OCI-LY1 (cell line): Measurements from ENCODE around the gene PTPRN2.

Source experiments
- H2AFZ ChIP-seq: fragments of 200-600 bp; sonication (generic), shearing (Covaris generic); 2 replicates; pipeline ENCODE4 v1.6.0; 2014; ENCODE audit warnings: antibody characterized with exemption, mild to moderate bottlenecking, low read length
- H3F3A ChIP-seq: fragments of 200-600 bp; sonication (generic), shearing (Covaris generic); 2 replicates; pipeline ENCODE4 v1.6.0; 2014; ENCODE audit warnings: mild to moderate bottlenecking, antibody characterized with exemption, low read length, moderate library complexity; ENCODE audit not compliant: insufficient read depth
- H3K27ac ChIP-seq: fragments of 200-600 bp; sonication (generic); 2 replicates; pipeline ENCODE4 v1.5.1; 2014; ENCODE audit warnings: low read length, mixed run types, mild to moderate bottlenecking, low read depth; ENCODE audit not compliant: poor library complexity, severe bottlenecking
- H3K27me3 ChIP-seq: fragments of 200-600 bp; sonication (generic); 2 replicates; pipeline ENCODE4 v1.6.0; 2014; ENCODE audit warnings: antibody characterized with exemption, mild to moderate bottlenecking, low read length, moderate library complexity; ENCODE audit not compliant: insufficient read depth
- H3K36me3 ChIP-seq: fragments of 200-600 bp; sonication (generic); 2 replicates; pipeline ENCODE4 v1.6.1; 2014; ENCODE audit warnings: mild to moderate bottlenecking, antibody characterized with exemption, low read length, moderate library complexity, mixed read lengths; ENCODE audit not compliant: insufficient read depth
- H3K4me1 ChIP-seq: fragments of 200-600 bp; sonication (generic); 2 replicates; pipeline ENCODE4 v1.5.1; 2014; ENCODE audit warnings: mild to moderate bottlenecking, low read length, moderate library complexity; ENCODE audit not compliant: insufficient read depth, severe bottlenecking
- H3K4me2 ChIP-seq: fragments of 200-600 bp; sonication (generic), shearing (Covaris generic); 2 replicates; pipeline ENCODE4 v1.6.1; 2014; ENCODE audit warnings: low read length
- H3K4me3 ChIP-seq: fragments of 200-600 bp; sonication (generic); 2 replicates; pipeline ENCODE4 v1.5.1; 2014; ENCODE audit warnings: low read length, low read depth, mild to moderate bottlenecking, mixed read lengths; ENCODE audit not compliant: poor library complexity, severe bottlenecking
- H3K79me2 ChIP-seq: fragments of 200-600 bp; shearing (Covaris generic); 2 replicates; pipeline ENCODE4 v1.6.1; 2016; ENCODE audit warnings: mixed run types, low read length, mixed read lengths; ENCODE audit not compliant: insufficient read depth
- H3K9ac ChIP-seq: fragments of 200-600 bp; sonication (generic), shearing (Covaris generic); 2 replicates; pipeline ENCODE4 v1.6.1; 2014; ENCODE audit warnings: mild to moderate bottlenecking, low read length, mixed read lengths
- H3K9me2 ChIP-seq: fragments of 200-600 bp; sonication (generic), shearing (Covaris generic); 2 replicates; pipeline ENCODE4 v1.6.1; 2014; ENCODE audit warnings: low read depth, mild to moderate bottlenecking, low read length, mixed read lengths
- H3K9me3 ChIP-seq: fragments of 200-600 bp; shearing (Covaris generic); 2 replicates; pipeline ENCODE4 v1.6.1; 2014; ENCODE audit warnings: low read length, mixed read lengths
- H4K20me1 ChIP-seq: fragments of 200-600 bp; sonication (generic), shearing (Covaris generic); 2 replicates; pipeline ENCODE4 v1.6.0; 2016; ENCODE audit warnings: mild to moderate bottlenecking, low read length; ENCODE audit not compliant: insufficient read depth
- CTCF ChIP-seq: fragments of 200-600 bp; sonication (generic), shearing (Covaris generic); IDR thresholded peaks from 2 replicates; pipeline ENCODE4 v1.5.1; 2017; ENCODE audit warnings: mild to moderate bottlenecking, antibody characterized with exemption, low read length, moderate library complexity, mixed read lengths
- EZH2 ChIP-seq: fragments of 200-600 bp; sonication (generic), shearing (Covaris generic); IDR thresholded peaks from 2 replicates; pipeline ENCODE4 v1.8.0; 2017; ENCODE audit warnings: borderline replicate concordance, mixed run types, mild to moderate bottlenecking, antibody characterized with exemption, low read length, moderate library complexity, mixed read lengths

The PTPRN2 gene

GRCh38 chr7:158562517-158562916 lies 25.1 kb downstream of the PTPRN2 start:
- no peak for TF ChIP-seq CTCF
- Histone ChIP-seq H3K4me2 (no peak overlapping the region), H4K20me1 (no peaks in the 10 kb centered on the region), H3K27ac (no peak overlapping the region), H3K9ac (no peak overlapping the region), H3F3A (no peaks in the 10 kb centered on the region), H3K79me2 (no peaks in the 10 kb centered on the region), H3K9me2 (no peaks in the 10 kb centered on the region), H2AFZ (no peak overlapping the region), H3K4me1 (no peaks in the 10 kb centered on the region), H3K9me3 (no peaks in the 10 kb centered on the region), H3K4me3 (no peak overlapping the region), H3K27me3 (peaks cover 4% of the 10 kb centered on the region; the same call in 1 of the 2 replicates), H3K36me3 (no peaks in the 10 kb centered on the region)

- Histone ChIP-seq H3K4me3 (no peak overlapping the region), H3K4me1 (no peaks in the 10 kb centered on the region), H3K9me3 (no peaks in the 10 kb centered on the region), H3K36me3 (no peaks in the 10 kb centered on the region), H4K20me1 (no peaks in the 10 kb centered on the region), H3F3A (no peaks in the 10 kb centered on the region), H3K79me2 (no peaks in the 10 kb centered on the region), H3K27ac (no peak overlapping the region), H3K9ac (no peak overlapping the region), H3K9me2 (no peaks in the 10 kb centered on the region), H3K4me2 (no peak overlapping the region), H3K27me3 (peaks cover 4% of the 10 kb centered on the region; the same call in 1 of the 2 replicates), H2AFZ (no peak overlapping the region)
- TF ChIP-seq EZH2 (no peak), CTCF (no peak)
Observed at GRCh38 chr7:158561659-158562058, 26.0 kb downstream of the PTPRN2 start.

GRCh38 chr7:158560386-158560785 lies 27.2 kb downstream of the PTPRN2 start:
- no peak overlapping the region for H3K4me2 ChIP-seq
- H3K9me3 ChIP-seq, result no peaks in the 10 kb centered on the region
- H2AFZ ChIP-seq, result no peak overlapping the region
- H3F3A ChIP-seq, result no peaks in the 10 kb centered on the region
- TF ChIP-seq CTCF (no peak), EZH2 (no peak)
- H3K4me1 ChIP-seq, result no peaks in the 10 kb centered on the region
- no peaks in the 10 kb centered on the region for H3K36me3 ChIP-seq
- no peaks in the 10 kb centered on the region for H3K79me2 ChIP-seq
- no peak overlapping the region for H3K9ac ChIP-seq
- no peaks in the 10 kb centered on the region for H3K9me2 ChIP-seq
- H3K27me3 ChIP-seq, result peaks cover 4% of the 10 kb centered on the region; the same call in 1 of the 2 replicates
- no peak overlapping the region for H3K27ac ChIP-seq
- no peak overlapping the region for H3K4me3 ChIP-seq
- H4K20me1 ChIP-seq, result no peaks in the 10 kb centered on the region
